ENCODE measurements around the gene GAS2L2. TPM values are rescaled to one million over a fixed set of nuclear protein-coding genes. Genes with fewer than 3 reads are reported as not detected.
A peak's percentile ranks its signal among the peaks of the same experiment; 100 is the strongest.

Gene GAS2L2
- total and polyA plus RNA-seq, 4 donors: 1.6 to 11.5 (median 3.9) TPM

DNA sequence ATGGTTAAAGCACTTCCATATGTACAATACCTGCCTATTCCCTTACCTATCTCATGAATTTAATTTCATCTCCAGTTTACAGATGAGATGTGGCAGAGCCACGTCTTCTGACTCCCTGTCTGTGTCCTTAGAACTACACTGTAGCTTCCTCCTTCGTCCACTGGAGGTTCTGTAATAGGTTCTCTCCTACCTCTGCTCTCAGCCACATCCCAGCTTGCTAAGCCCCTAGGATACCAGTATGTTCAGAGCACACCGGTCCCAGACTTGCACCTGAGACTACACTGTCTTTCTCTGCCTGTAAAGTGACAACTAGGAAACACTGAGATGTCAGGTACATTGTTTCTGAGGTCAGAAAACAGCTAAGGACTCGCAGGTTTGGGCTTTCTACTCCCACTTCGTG, 25.4 kb downstream of the GAS2L2 start:
- DNase-seq (no peak), ATAC-seq (ENCODE audit: insufficient read depth, low FRiP score) (no peak)
- Histone ChIP-seq H3K9me3 (ENCODE audit: control insufficient read depth in 4 of 4, insufficient read depth in 3 of 4, low read length in 3 of 4) (no peaks in the 10 kb centered on the region), H3K27ac (ENCODE audit: low read depth in 1 of 2, low read length in 1 of 2) (no peak overlapping the region), H3K27me3 (ENCODE audit: control insufficient read depth in 3 of 3, insufficient read depth in 3 of 3, low read length in 2 of 3) (no peaks in the 10 kb centered on the region), H3K4me1 (ENCODE audit: control insufficient read depth in 5 of 5, insufficient read depth in 5 of 5, low read length in 5 of 5) (peaks cover 3 to 29% (median 18%) of the 10 kb centered on the region in 5 donors), H3K9ac (ENCODE audit: insufficient read depth in 1 of 2, low read length in 2 of 2) (no peak overlapping the region), H3K4me3 (no peak overlapping the region), H3K36me3 (ENCODE audit: control insufficient read depth in 4 of 4, insufficient read depth in 4 of 4, low read length in 4 of 4) (peaks cover 17 to 31% (median 22%) of the 10 kb centered on the region in 4 donors)
- TF ChIP-seq, protein P1, sequence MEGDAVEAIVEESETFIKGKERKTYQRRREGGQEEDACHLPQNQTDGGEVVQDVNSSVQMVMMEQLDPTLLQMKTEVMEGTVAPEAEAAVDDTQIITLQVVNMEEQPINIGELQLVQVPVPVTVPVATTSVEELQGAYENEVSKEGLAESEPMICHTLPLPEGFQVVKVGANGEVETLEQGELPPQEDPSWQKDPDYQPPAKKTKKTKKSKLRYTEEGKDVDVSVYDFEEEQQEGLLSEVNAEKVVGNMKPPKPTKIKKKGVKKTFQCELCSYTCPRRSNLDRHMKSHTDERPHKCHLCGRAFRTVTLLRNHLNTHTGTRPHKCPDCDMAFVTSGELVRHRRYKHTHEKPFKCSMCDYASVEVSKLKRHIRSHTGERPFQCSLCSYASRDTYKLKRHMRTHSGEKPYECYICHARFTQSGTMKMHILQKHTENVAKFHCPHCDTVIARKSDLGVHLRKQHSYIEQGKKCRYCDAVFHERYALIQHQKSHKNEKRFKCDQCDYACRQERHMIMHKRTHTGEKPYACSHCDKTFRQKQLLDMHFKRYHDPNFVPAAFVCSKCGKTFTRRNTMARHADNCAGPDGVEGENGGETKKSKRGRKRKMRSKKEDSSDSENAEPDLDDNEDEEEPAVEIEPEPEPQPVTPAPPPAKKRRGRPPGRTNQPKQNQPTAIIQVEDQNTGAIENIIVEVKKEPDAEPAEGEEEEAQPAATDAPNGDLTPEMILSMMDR (IDR thresholded peaks at IDR 0.05; ENCODE audit: control extremely low read depth, extremely low read depth): no peak
- WGBS, 2 donors: 90 to 96% methylated on average over 5 of the region's 5 CpGs

DNA sequence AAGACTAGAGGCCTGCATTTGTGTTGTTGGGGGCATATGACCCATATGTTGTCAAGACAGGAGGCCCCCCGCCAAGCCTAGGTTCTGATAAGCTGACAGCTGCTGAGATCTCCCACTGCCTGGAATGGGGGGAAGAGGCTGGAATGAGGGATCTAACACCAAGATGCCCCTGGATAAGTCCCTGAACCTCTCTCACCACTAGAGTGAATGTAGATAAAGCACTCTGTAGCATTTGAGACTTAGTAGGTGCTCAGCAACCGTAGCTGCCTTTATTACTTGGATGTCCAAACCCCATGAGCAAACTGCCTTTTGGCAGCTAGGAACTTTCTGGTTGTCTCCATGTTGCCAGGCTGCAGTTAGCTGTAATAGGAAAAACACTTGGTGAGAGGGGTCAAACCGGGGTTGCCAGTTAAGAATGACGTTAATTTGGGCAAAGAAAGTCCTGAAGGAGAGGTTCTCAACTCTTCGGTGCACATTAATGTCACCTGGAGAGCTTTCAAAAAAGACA, 26.0 kb downstream of the GAS2L2 start:
- Histone ChIP-seq H3K9me3 (ENCODE audit: control insufficient read depth in 4 of 4, insufficient read depth in 3 of 4, low read length in 3 of 4) (no peaks in the 10 kb centered on the region), H3K27me3 (ENCODE audit: control insufficient read depth in 3 of 3, insufficient read depth in 3 of 3, low read length in 2 of 3) (no peaks in the 10 kb centered on the region), H3K4me3 (no peak overlapping the region), H3K27ac (ENCODE audit: low read depth in 1 of 2, low read length in 1 of 2) (no peak overlapping the region), H3K4me1 (ENCODE audit: control insufficient read depth in 5 of 5, insufficient read depth in 5 of 5, low read length in 5 of 5) (peaks cover 3 to 23% (median 18%) of the 10 kb centered on the region in 5 donors), H3K36me3 (ENCODE audit: control insufficient read depth in 4 of 4, insufficient read depth in 4 of 4, low read length in 4 of 4) (peaks cover 17 to 31% (median 22%) of the 10 kb centered on the region in 4 donors), H3K9ac (ENCODE audit: insufficient read depth in 1 of 2, low read length in 2 of 2) (peak overlapping the region in 1 of 2 donors; percentile 4)
- peak in 2 of 3 donors; percentile 23 to 44 for DNase-seq
- TF ChIP-seq, protein P1 (IDR thresholded peaks at IDR 0.05; ENCODE audit: control extremely low read depth, extremely low read depth): no peak
- WGBS, 2 donors: 85 to 88% methylated on average over 5 of the region's 5 CpGs
- ATAC-seq (ENCODE audit: insufficient read depth, low FRiP score): no peak

DNA sequence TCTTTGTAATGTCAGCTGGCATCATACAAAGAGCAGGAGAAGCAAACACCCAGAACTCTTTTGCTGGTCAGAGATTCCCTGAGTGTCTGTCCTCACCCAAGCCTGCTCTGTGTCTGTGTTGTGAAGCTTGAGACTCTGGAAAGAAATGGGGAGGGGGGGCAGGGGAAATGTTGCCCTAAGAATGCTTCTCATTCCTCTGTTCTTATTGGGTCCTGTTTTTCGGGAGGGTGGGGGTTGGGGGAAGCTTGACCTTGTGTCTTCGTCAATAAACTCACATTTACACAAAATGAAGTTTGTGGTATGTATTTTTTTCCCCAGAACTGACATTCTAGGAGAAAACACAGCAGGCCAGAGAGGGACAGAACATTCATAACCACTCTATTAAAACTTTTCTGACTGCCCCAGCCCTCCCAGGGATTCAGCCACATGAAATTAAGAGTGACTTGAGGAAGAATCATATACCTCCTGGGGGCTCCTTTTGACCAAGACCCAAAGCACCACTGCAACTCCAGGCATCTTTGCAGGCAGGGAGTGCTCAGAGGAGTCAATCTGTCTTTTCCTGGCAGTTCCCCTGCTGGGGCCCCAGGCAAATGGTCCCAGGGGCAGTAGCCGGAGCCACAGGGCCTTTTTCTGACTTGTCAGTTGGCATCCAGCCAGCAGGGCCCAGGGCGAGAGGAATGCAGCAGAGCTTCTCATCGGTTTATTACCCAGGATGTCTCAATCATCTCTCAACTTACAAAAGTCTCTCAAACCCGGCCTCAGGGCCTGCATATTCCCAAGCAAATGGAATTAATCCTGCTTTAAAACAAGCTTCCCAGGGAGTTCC, 26.7 kb downstream of the GAS2L2 start:
- no peaks in the 10 kb centered on the region for H3K27me3 ChIP-seq (ENCODE audit: control insufficient read depth in 3 of 3, insufficient read depth in 3 of 3, low read length in 2 of 3)
- no peaks in the 10 kb centered on the region for H3K9me3 ChIP-seq (ENCODE audit: control insufficient read depth in 4 of 4, insufficient read depth in 3 of 4, low read length in 3 of 4)
- WGBS, 2 donors: 55 to 63% methylated on average over 6 of the region's 6 CpGs
- H3K27ac ChIP-seq (ENCODE audit: low read depth in 1 of 2, low read length in 1 of 2): no peak overlapping the region
- no peak overlapping the region for H3K4me3 ChIP-seq
- DNase-seq (peak; percentile 74 to 78 (median 76)), ATAC-seq (ENCODE audit: insufficient read depth, low FRiP score) (no peak)
- peaks cover 17 to 36% (median 22%) of the 10 kb centered on the region in 4 donors for H3K36me3 ChIP-seq (ENCODE audit: control insufficient read depth in 4 of 4, insufficient read depth in 4 of 4, low read length in 4 of 4)
- H3K4me1 ChIP-seq (ENCODE audit: control insufficient read depth in 5 of 5, insufficient read depth in 5 of 5, low read length in 5 of 5): peaks cover 3 to 22% (median 18%) of the 10 kb centered on the region in 5 donors
- H3K9ac ChIP-seq (ENCODE audit: insufficient read depth in 1 of 2, low read length in 2 of 2): no peak overlapping the region
- TF ChIP-seq, protein P1 (IDR thresholded peaks at IDR 0.05; ENCODE audit: control extremely low read depth, extremely low read depth): no peak

Measured in lung (tissue), 12 donors.